KBM-7 (cell line): Measurements from ENCODE around the gene DUSP22.

Source experiments
- DNase-seq: peaks from one replicate; pipeline ENCODE4 v3.0.0-alpha.2; 2015
- in situ Hi-C: fragments of 300-500 bp; cut with MboI; formaldehyde crosslinking; loops from 2 replicates; pipeline ENCODE4 v1.14.3; 2020; ENCODE audit warnings: low sequenced_read_pairs, low pct_unique_long_range_greater_than_20kb, mixed read lengths

DUSP22 gene

DNA sequence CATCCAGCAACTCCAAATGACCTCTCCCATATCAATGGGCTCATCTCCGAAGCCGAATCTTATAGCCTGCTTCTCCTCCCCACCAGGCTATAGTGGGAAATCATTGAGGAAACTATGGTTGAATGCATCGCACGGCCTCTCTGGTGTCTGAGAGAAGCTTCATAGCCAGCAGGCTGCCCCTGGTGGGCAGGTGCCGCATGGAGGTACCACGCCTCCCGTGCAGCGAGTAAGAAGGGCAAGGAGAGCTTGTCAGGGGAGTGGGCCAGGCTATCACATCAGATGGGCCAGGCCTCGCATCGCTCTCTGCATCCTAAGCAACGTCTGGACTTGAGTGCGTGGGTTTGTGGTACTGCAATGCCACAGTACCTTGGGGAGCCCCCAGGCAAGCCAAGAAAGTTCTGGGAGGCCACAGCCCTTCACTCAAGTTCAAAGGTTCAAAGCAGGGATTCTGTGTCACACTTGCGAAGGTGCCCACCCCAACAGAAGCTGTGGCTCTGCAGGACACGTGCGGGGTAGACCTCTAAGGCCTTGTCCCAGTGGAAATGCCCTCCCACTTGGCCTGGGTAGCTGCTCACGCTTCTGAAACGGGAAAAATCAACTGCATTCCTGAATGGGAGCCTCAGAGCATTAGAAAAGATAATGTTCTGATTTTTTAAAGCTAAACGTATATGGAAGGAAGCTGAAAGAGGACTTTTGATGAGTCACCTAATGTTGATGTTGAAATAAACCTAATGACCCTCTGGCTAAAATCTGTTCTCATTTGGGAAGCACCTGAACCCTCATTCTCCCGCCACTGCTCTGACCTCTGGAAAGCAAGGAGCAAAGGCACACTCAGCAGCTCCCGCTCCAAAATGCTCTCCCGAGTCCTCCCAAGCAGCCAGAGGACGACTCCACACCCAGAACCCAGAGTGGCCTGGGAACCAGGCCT lies 90.9 kb downstream of the DUSP22 start:
- in situ Hi-C loops: no loop called here
- no peak for DNase-seq

- DNase-seq: no peak
- in situ Hi-C loops: no loop called here
These were observed 91.6 kb downstream of the DUSP22 start for GRCh38 chr6:383856-384255.

GRCh38 chr6:384898-385297 lies 92.6 kb downstream of the DUSP22 start:
- in situ Hi-C loops: no loop called here
- DNase-seq: no peak

DNA sequence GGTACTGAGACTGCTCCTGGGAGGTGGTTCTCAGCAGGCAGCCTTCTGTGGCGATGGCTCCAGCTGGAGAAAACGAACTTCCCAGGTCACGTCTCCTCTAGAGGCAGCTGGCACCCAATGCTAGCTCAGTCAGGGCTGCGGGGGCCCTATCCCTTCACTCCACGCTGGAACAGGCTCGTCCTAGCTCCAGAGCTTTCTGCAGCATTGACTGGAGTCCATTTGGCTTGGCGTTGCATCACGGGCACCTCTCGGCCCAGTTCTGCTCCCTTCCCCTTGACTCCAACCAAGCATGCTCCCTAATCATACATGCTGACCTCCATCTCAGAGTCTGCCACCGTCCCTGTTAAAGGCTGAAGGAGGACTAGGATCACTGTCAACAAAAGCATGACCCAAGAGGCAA lies 93.3 kb downstream of the DUSP22 start:
- no peak for DNase-seq
- in situ Hi-C loops: no loop called here

GRCh38 chr6:386688-387266 lies 94.5 kb downstream of the DUSP22 start:
- in situ Hi-C loops: no loop called here
- DNase-seq: no peak

GRCh38 chr6:387293-387741 lies 95.0 kb downstream of the DUSP22 start:
- in situ Hi-C loops: no loop called here
- DNase-seq: no peak

DNA sequence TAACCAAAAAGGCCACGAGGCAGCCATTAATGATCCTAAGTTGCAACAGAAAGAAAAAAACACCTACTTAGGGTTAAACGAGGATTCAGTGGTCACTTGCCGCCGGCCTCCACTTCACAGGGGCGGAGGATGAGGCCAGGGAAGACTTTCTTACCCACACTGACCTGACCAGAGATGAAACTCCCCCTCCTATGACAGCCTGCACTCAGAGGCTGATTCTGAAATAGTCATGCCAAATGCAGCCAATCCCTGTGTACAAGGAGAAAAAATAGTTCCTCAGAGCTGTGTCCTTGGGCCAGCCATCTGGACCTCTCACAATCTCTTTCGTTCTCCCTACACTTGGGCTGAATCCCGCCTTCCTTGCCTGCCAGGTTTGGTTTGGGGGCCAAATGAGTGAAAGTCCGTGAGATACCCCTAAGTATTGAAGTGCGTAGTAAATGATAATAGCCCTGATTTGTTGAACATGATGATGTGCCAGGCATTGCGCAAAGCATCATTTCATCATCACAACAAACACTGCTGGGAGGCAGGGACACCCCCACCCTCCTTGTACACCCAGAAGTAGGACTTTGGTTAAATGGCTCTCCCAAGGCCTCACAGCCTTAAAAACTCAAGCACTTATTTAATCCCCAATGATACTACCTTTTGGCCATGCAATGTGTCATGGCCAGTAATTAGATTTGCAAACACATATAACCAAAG lies 96.1 kb downstream of the DUSP22 start:
- in situ Hi-C loops: no loop called here
- DNase-seq: no peak

DNA sequence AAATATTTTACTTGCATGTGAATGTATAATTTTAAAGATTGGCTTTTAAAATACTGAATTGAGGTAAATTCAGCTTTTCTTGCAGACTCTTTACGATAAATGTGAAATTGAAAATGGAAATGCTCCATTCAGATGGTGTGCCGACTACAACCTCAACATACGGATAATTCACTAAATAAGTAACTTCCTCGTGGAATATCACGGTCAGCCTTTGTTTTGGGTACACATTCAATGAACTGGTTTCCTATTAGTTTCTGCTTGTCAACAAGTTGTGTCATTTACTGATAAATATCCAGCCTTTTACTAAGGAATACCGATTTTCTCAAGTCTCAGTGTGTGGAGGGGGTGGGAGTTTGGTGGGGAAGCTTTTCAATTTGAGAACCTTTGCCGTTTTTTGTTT lies 96.9 kb downstream of the DUSP22 start:
- DNase-seq: no peak
- in situ Hi-C loops: no loop called here

DNA sequence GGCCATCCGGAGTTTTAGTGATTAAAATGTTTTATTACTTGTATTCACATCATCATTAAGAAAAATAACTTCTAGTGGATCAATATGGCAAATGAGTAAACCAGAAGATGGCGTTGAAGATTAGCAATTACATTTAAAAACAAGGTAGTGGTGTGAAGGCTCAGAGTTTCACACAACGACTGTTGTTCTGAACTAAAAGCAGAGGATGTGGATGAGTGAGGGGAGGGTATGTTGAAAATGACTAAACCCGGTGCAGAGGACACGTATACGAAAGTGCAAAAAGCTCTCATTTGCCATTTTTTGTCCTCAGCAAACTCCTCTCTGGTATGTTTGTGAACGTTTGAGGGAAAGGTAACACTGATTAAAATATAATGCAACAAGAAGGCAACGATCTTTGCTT lies 97.3 kb downstream of the DUSP22 start:
- no peak for DNase-seq
- in situ Hi-C loops: no loop called here

DNA sequence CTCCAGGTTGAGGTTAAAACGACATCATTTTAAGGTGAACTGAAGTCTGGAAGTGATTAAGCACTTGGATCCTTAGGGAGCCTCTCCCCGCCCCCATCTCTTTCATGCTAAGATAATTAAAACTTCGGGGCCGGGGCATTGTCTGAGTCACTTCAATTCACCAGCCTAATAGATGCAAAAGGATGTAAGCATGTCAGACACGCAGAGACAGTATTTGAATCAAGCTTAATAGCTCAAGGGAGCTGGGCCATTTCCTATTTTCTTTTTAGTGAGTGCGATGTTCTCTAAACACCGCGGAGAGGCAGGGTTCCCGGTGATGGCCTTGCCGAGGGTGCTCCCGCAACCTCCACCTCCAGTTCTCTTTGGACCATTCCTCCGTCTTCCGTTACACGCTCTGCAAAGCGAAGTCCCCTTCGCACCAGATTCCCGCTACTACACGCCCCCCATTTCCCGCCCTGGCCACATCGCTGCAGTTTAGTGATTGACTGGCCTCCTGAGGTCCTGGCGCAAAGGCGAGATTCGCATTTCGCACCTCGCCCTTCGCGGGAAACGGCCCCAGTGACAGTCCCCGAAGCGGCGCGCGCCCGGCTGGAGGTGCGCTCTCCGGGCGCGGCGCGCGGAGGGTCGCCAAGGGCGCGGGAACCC lies 98.7 kb downstream of the DUSP22 start:
- in situ Hi-C loops: no loop called here
- no peak for DNase-seq

GRCh38 chr6:391559-392440 lies 99.5 kb downstream of the DUSP22 start, which contains the start of gene IRF4:
Gene IRF4 (plus strand): TSS chr6:391752. CDS start chr6:393153, 1,401 bp downstream.
- in situ Hi-C loops: no loop called here

GRCh38 chr6:392441-393390 lies 100.4 kb downstream of the DUSP22 start:
- in situ Hi-C loops: no loop called here
- no peak for DNase-seq

More at GRCh38 chr6:391559-392440, 99.5 kb downstream of the DUSP22 start, which contains the start of gene IRF4:
- peak; percentile 55 for DNase-seq

- DNase-seq: no peak
- in situ Hi-C loops: no loop called here
These were observed 101.3 kb downstream of the DUSP22 start for GRCh38 chr6:393391-394221.

DNA sequence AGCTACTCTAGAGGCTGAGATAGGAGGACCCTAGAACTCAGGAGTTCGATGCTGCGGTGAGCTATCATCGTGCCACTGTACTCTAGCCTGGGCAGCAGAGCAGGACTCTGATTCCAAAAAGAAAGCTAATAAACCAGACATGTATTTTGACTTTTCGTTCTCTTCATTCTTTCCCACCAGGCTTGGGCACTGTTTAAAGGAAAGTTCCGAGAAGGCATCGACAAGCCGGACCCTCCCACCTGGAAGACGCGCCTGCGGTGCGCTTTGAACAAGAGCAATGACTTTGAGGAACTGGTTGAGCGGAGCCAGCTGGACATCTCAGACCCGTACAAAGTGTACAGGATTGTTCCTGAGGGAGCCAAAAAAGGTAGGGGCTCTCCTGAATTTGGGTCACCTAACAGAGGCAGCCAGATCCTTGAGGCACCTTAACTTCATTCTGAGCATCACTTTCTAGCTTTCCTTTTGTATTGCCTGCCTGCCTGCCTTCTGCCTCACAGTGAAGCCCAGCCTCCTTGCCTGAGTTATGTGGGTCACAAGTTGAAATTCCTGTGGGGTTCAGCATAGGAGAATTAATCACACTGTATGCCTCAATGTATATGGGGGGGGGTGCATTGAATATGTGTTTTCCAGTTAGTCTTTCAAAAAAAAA lies 102.5 kb downstream of the DUSP22 start:
- in situ Hi-C loops: no loop called here

GRCh38 chr6:395432-396125 lies 103.3 kb downstream of the DUSP22 start:
- in situ Hi-C loops: no loop called here
- peak; percentile 39 for DNase-seq

More for the DNA sequence above, 102.5 kb downstream of the DUSP22 start:
- DNase-seq: no peak

DNA sequence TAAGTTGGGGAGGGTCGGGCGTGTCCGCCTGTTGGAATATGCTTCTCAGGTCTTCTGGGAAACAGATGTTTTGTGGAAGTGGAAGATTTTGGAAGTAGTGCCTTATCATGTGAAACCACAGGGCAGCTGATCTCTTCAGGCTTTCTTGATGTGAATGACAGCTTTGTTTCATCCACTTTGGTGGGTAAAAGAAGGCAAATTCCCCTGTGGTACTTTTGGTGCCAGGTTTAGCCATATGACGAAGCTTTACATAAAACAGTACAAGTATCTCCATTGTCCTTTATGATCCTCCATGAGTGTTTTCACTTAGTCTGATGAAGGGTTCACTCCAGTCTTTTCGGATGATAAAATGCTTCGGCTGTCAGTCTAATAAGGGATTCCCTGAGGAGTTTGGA lies 103.8 kb downstream of the DUSP22 start:
- in situ Hi-C loops: no loop called here
- no peak for DNase-seq
